ENCODE results near the gene PCK2.

DNA sequence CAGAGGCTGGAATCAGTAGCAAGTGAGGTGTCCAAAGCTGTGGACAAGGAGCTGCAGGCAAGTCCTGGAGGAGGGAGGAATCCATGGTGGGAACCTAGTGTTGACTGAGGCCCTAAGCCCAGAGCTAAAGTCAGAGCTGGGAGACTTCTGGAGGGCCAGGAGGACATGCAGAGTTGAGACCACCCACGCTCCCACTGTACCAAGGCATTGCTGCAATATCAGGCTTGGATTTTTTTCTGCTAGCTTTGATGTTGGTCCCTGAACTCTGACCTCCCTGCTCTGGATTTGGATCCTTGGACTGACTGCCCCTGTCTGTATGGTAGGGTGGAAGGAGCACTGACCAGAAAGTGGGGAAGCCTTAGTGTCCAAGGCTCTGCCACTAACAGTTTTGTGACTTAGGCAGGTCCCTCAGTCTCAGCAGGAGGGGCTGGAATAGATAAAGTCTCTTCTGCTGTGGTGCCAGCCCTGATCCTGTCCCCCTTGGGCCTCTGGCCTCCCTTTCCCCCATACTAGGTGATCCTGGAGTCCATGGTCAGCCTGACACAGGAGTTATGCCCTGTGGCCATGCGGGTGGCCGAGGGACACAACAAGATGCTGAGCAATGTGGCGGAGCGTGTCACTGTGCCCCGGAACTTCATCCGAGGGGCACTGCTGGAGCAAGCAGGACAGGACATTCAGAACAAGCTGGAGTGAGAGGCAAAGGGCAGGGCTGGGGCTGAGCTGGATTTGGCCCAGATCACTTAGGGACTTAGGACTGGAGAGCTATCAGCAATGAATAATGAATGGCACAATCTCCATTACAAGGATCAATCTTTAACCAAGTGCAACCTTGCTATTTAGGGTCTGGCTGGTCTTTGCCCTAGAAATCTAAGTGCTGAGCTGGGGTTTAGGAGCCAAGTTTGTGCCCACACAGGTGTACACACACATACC, 32.9 kb upstream of the PCK2 start:
- TF ChIP-seq, protein P1, sequence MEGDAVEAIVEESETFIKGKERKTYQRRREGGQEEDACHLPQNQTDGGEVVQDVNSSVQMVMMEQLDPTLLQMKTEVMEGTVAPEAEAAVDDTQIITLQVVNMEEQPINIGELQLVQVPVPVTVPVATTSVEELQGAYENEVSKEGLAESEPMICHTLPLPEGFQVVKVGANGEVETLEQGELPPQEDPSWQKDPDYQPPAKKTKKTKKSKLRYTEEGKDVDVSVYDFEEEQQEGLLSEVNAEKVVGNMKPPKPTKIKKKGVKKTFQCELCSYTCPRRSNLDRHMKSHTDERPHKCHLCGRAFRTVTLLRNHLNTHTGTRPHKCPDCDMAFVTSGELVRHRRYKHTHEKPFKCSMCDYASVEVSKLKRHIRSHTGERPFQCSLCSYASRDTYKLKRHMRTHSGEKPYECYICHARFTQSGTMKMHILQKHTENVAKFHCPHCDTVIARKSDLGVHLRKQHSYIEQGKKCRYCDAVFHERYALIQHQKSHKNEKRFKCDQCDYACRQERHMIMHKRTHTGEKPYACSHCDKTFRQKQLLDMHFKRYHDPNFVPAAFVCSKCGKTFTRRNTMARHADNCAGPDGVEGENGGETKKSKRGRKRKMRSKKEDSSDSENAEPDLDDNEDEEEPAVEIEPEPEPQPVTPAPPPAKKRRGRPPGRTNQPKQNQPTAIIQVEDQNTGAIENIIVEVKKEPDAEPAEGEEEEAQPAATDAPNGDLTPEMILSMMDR (IDR thresholded peaks at IDR 0.05): no peak
- TF ChIP-seq POLR2A (IDR thresholded peaks at IDR 0.05; ENCODE audit: low read depth): no peak
